Stimulated activated CD4-positive, alpha-beta T cell treated with anti-CD3 and anti-CD28 coated beads, TNF-alpha, amount 100 ng/mL, for 1 hour (primary cell): ENCODE results near the gene PLGLB1.
"Not testable (repeated sequence)": the region's sequence is repeated elsewhere in the genome, so short reads cannot be mapped to it uniquely, and the experiment has no call there.

Experiments
- DNase-seq, 3 donors: peaks; one replicate each; pipeline ENCODE4 v3.0.0-alpha.2; 2020; ENCODE audit warnings: low read depth in 3 of 3, low spot score in 1 of 3

Gene PLGLB1

GRCh38 chr2:87021744-87022143 lies at the start of gene PLGLB1:
TSS of gene PLGLB1 (minus strand) at chr2:87021844. CDS start at chr2:87021783, 61 bp downstream.
- DNase-seq: not testable (repeated sequence)

GRCh38 chr2:87064305-87064704 lies 42.7 kb upstream of the PLGLB1 start:
- not testable (repeated sequence) for DNase-seq

- not testable (repeated sequence) for DNase-seq
Measured at GRCh38 chr2:87063431-87063830, 41.8 kb upstream of the PLGLB1 start.

- DNase-seq: not testable (repeated sequence)
Measured at GRCh38 chr2:87061519-87061918, 39.9 kb upstream of the PLGLB1 start.

GRCh38 chr2:87057606-87058005 lies 36.0 kb upstream of the PLGLB1 start:
- DNase-seq: not testable (repeated sequence)

- DNase-seq: not testable (repeated sequence)
Measured at GRCh38 chr2:87056843-87057242, 35.2 kb upstream of the PLGLB1 start.

GRCh38 chr2:87056435-87056834 lies 34.8 kb upstream of the PLGLB1 start:
- not testable (repeated sequence) for DNase-seq

- DNase-seq: not testable (repeated sequence)
Measured at GRCh38 chr2:87054375-87054774, 32.7 kb upstream of the PLGLB1 start.

GRCh38 chr2:87041321-87041978 lies 19.8 kb upstream of the PLGLB1 start:
- not testable (repeated sequence) for DNase-seq

- not testable (repeated sequence) for DNase-seq
Measured at GRCh38 chr2:87028607-87029006, 7.0 kb upstream of the PLGLB1 start.

GRCh38 chr2:87026816-87027215 lies 5.2 kb upstream of the PLGLB1 start:
- DNase-seq: not testable (repeated sequence)

GRCh38 chr2:87025927-87026326 lies 4.3 kb upstream of the PLGLB1 start:
- not testable (repeated sequence) for DNase-seq

- not testable (repeated sequence) for DNase-seq
Measured at GRCh38 chr2:87023988-87024615, 2.5 kb upstream of the PLGLB1 start.

- not testable (repeated sequence) for DNase-seq
Measured at GRCh38 chr2:87021043-87021442, 601 bp downstream of the PLGLB1 start.

GRCh38 chr2:87019053-87019452 lies 2.6 kb downstream of the PLGLB1 start:
- not testable (repeated sequence) for DNase-seq

GRCh38 chr2:87014489-87015169 lies 7.0 kb downstream of the PLGLB1 start:
- DNase-seq: not testable (repeated sequence)

GRCh38 chr2:87004398-87004797 lies 17.2 kb downstream of the PLGLB1 start:
- DNase-seq: not testable (repeated sequence)
